ENCODE measurements around the gene HNRNPL.
A peak's percentile ranks its signal among the peaks of the same experiment; 100 is the strongest.
"Not testable (repeated sequence)": the region's sequence is repeated elsewhere in the genome, so short reads cannot be mapped to it uniquely, and the experiment has no call there.

Gene HNRNPL

DNA sequence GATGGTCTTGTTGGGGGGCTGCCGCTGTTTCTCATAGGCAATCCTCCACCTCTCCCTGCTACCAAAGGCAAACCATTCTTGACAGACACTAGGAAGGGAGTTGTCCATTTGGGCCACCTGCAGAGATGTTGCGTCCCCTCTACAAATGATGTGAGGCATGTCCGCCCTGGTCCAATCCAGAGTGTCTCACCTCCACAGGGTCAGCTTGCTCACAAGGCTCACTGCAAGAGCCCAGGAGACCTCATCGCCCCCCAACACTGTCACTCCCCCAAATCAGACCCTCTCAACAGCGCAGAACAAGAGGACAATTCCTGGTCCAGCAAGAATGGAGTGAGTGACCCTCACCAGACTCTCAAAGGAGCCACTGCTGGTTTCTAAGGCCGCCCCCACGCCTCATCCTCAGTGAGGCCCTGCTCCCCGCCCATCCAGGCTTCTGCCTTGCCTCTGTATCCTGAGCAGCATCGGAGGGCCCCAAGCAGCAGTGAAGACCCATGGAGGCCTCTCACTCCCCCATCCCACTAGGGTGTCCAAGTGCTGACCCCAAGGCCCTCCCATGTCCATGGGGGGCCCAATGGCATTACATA is 6.5 kb downstream of the HNRNPL start:
- no peak for DNase-seq

DNA sequence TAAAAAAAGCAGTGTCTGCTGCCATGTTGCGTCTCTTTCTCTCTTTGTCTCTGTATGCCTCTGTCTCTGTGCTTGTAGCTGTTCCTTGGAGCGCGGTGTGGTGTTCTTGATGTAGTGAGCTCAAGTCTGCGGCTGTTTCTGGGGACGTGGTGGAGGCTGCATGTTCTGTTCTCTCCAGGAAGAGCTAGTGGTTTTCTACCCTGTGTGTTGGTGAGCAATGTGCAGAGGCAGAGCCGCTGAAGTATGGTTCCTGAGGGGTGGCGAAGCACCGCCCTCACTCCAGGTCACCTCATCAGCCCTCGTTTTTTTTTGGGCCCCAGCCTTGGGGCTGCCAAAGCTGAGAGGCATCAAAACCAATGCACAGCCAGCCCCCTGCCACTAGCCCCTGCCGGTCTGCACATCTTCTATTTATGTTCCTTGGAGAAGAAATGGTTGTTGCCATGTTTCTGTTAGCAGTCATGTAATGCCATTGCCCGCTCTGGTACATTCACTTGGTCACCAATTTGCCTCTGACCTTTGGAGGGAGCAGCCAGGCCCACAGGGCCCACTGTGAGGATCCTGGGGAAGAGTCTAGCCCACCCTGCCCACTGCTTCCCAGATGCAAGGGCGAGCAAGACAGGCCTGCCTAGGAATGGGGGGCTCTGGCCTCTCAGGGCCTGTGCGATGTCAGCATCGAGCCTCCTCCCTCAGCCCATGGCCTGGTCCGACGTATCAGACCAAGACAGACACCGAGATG is 7.2 kb downstream of the HNRNPL start:
- no peak for DNase-seq

DNA sequence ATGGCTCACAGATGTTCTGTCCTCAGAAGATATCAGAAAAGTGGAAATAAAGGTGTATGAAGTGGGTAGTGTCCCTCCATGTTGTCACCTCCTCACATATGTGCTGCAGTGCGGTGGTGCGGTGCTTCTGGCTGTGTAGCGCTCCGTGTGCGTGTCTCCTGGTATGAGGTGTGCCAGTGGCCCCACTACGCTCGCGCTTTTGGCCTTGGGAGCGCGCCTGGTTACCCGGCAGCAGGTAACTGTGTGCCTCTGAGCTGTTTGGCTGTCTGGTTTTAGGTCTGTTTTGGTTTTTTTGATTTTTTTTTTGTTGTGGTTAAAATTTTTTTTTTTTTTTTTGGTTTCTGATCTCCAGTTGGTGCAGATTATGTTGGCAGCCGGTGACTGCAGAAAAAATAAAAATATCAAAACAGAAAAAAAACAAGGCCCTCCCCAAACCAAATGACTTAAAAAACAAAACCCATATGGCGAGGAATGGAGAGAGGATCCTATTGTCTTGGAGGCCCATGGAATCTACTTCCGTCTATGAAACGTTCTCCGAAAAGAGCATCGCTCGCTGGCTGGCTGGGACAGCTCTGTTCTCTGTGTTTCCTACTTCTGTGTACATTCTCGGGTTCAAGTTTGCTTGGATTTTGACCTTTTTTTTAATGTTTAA is 7.9 kb downstream of the HNRNPL start:
- DNase-seq, result no peak

DNA sequence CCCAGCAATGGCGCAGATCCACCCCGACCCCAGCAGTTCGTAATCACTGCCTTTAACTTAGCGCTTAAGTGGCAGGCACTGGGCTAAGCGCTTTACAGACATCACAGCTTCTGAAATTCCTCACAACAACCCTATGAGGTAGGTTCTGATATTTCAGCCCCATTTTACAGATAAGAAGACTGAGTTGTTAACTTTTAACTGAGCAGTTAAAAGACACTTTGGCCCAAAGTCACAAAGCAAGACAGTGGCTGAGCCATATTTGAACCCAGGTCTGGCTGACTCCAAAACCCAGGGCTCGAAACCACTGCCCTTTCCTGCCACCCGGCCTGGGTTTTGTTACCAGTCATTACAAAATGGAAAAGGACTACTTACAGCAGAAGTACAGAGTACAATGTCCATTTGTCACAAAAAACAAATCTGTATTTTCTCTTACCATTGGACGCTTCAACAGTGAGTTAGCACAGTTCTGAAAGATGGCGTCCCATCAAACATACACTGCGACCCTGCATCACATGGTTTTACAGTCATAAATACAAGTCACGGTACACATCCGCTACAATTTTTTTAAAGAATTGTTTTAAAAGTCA is 8.5 kb downstream of the HNRNPL start:
- DNase-seq, result no peak

DNA sequence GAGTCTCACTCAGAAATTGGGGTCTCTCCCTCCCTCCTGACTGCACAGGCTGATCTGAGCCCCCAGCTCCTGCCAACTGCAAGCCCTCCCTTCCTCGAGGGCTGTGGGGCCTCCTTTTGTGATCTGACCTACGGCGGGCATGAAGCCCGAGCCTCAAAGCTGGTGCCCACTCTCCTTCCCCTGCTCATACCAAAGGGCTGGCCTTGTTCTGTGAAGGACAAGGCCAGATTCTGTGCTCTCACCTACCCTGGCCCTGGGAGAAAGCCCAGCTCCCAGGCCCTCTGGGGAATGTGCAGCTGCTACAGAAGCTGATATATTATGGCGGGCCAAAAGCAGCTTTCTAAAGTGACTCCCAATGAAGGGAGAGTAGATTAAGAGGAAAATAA is 9.2 kb downstream of the HNRNPL start:
- no peak for DNase-seq

DNA sequence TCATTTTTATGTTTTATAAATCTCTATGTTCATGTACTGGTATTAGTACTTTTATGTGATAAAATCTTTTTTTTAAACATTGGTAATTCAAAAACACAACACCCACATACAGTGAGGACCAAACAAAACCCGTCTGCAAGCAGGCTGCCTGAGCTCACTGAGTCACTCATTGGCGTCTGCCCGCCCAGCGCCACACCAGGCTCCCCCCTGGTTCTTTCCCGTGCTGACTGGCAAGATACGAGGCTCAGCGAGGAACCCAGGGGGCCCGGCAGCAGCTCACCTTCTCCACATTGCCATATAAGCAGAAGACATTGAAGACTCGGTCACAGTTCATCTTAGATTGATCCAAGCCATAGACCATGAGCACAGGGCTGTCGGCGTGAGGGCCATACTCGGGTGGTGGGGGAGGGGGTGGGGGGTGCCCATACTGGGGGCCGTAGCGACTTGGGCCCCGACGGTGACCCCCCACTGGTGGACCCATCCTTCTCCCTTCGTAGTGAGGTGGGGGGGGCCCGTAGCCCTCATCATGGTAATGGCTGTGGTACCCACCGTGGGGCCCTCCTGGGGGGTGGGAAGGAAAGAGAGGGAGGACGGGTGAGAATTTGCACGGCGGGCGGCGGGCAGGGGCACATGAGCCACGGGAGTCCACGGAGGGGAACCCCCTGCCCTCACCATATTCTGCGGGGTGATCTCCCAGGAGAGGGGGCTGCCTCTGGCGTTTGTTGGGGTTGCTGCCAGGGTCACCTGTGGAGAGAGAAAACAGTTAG is 9.8 kb downstream of the HNRNPL start:
- DNase-seq, result no peak

DNA sequence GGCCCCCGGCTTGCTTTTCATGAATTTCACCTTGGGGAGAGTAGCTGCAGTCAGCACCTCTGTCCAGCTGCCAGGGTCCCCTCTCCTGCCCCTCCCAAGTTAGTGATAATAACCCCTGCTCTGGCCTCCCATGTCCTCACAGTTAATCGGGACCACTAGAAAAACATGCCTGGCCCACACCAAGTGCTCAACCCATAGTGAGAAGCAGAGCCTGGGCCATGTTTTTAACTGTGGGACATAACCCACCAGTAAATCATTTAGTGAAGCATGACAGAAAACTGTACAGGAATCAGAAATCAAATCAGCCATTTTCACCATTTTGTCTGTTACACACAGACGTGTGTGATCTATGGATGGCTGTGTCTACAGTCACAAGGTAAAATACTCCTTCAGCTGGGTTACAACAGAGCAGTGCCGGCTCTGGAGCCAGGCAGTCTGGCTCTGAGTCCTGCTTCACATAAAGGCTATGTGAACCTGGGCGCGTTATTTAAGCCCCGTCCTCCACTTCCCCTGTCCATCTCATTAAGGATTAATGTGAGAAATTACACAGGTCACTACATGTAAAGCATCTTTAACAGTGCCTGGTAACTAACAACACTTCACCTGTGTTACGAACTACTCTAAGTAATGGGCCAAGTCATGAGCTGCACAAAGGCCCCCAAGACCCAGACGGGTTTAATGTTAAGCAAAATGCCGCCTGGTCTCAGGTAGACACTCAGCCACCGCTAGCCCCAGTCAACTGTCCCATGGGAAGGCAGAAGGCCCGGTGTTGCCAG is 10.6 kb downstream of the HNRNPL start:
- no peak for DNase-seq

DNA sequence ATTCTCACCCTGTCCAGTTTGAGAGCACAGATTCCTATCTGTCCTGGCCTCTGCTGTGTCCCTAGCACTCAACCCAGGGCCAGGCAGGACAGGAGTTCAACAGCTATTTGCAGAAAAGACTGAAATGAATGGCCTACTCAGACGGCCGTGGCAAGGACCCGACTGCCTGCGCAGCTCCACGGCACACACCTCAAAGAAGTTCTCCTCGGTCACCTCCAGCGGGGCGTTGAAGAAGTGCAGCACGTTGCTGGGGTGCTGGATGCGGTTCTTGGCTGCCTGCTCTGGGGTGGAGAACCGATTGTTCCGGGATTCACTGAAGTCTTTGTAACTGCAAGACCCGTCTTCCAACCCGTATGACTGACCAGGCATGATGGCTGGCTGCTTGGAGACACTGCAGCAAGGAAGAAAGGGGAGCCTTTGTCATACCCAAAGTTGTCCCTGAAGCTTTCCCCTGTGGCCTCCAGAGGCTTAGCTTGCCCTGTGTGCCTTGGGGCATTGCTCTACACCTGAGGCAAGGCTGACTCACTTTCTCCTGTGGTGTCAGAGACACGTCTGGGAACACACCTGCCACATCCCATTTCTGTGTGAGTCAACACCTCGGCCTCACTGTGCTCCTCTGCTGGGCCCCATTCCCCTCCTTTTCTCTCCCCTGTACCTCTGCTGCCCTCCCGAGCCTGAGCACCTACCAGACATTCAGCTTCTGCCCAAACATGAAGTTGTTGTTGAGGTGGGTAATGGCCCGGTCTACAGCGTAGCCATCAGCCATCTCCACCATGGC is 11.4 kb downstream of the HNRNPL start:
- DNase-seq, result no peak

DNA sequence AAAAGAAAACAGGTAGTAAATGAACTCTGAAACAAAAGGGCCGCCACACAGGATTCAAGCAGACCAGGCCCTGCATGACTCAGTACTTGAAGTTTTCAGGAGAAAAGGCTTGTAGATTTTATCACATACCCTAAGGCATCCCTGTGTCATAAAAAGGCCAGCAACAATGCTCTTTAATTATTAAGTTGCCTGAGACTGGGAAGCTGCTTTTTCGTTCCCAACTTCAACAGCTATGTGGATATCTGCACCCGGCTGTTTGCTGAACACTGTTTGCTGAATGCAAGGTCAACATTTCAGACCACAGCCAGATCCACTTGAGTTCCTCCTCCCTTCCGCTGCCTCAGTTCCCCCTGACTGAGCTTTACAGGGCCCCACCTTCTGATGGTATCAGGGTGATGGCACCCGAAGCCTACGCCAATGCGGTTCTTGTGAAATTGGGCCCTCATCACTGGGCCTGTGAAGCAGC is 12.1 kb downstream of the HNRNPL start:
- DNase-seq, result no peak

DNA sequence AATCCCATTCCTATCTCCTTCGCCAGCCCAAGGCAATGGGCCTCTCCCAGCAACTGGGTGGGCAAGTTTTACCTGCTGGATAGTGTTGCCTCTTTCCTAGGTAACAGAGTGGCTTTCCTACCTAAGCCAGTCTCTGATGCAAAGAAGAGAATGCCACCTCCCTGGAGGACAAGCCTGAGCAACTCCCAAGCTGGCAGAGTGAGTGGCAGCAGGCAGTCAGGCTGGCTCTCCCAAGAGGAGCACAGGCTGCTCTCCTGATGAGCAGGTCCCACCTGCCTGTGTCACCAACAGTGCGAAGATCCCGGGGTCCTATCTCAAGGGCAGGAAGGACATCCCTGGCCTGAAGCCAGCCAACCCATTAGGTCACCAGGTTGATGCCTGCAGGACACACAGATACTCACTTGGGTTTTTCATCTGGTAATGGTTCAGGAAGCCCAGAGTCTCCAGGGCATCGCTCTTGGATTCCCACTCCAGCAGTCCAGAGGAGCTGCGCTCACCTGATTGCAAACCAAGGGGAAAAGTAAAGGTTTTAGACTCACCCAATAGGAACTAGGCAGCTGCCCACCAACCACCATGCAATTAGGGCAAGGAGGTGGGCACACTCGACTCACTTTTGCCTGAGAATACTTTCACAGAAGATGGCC is 12.7 kb downstream of the HNRNPL start:
- no peak for DNase-seq

DNA sequence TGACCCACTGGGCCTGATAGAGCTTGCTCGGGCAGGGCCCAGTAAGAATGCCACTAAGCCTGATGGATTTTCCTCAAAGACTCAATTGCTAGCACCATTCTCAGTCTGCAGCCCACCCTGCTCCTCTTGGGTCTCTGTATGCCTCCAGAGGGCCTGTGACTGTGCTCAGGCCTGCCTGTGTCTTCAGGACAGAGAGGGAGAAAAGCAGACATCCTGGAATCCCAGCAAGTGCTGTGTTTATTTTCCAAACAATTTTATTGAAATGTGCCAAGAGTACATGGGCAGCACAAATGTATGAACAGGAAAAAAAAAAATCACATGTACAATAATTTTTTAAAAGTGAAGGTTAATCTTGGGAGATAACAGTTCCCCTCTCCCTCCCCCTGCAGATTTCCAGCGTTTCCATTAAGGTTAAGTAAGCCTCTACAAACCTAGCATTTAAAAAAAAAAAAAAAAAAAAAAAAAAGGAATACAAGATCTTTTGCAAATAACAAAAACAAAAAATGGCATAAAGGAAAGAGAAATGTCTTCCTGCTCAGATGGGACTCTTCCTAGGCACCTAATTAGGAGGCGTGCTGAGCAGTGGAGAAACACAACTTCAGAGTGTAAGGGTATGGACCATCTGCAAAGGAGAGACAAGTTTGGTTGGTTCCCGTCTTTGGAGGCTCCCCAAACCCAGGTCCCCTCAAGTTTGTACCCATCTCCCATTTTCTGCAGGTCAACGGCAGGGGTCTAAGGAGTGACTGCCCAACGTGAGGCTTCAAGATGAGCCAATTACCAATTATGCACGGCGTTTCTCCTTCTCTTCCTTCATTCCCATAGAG is 13.4 kb downstream of the HNRNPL start:
- no peak for DNase-seq

DNA sequence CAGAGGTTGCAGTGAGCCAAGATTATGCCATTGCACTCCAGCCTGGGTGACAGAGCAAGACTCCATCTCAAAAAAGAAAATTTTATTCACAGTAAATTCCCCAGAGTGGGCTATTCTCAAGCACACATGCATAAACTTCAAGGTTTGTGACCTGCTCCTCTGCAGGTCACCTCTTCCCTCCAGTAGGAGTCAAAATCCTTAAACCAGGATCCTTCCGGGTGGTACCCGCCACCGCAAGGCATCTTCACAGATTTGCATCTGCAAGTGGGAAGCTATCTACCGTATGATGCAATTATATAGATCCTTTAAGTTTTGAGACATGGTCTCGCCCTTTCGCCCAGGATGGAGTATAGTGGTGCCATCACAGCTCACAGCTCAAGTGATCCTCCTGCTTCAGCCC is 15.2 kb downstream of the HNRNPL start:
- no peak for DNase-seq

DNA sequence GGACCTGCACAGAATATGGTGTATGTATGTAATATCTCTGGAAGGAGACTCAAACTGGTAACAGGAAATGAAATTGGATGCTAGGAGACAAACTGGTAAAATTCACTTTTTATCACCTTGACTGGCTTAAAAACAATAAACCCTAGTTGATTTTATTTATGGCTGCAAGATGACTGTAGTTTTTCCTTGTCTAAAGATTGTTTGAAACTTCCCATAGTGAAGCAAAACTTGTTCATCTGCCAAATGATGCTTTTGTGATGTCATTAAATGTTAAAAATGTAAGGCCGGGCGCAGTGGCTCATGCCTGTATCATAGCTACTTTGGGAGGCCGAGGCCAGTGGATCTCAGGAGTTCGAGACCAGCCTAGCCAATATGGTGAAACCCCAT is 15.7 kb downstream of the HNRNPL start:
- DNase-seq, result no peak

DNA sequence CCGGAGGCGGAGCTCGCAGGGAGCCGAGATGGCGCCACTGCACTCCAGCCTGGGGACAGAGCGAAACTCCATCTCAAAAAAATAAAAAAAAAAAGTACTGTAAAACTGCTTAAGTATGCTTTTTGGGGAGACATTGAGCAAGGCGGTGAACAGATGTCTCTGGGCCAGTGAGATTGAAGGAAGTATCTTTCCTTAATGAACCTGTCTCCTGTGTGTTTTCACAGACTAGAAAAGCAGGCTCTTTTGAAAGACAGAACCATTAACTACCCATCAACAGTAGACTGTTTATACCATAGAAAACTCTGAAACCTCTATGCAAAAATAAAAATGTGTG is 16.7 kb downstream of the HNRNPL start:
- DNase-seq, result no peak

DNA sequence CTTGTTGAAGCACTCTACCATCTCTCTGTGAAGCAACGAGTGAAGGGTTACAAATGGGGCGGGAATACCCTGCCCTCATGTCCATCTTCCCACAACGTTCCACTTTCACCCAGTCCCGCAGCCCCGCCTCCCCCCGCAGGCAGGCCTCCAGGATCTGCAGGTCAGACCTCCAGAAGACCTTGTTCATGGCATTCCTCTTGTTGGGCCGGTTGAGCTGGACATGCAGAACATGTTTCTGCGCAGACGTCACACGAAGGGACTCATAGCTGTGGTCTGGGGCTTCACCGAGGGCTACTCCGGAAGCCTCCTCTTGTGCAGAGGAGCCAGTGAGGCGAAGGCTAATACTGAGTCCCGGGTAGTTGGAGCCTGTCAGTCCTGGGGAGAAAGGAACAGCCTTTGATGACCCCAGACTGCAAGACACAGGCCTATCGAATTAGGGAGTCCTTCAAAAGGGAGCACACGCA is 18.6 kb downstream of the HNRNPL start:
- peak; percentile 22 to 76 (median 61) for DNase-seq

DNA sequence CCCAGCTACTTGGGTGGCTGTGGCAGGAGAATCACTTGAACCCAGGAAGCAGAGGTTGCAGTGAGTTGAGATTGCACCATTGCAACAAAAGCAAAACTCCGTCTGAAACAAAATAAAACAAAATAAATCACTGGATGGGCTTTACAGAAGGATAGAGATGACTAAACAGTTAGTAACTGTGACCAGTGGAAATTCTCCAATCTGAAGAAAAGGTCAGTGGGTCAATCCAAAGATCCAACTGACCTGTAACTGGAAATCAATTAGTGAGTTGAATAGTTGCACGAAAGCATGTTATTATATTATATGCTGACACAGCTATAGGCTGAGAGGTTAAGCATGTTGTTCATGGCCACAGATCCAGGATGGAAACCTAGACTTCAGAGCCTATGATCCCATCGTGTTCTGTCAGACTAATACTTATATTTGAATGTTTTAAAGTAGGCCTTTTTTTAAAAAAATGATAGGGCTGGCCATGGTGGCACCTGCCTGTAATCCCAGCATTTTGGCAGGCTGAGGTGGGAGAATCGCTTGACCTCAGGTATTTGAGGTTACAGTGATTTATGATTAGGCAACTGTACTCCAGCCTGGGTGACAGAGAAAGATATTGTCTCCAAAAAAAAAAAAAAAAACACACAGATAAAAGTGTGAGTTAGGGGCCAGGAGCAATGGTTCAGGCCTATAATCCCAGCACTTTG is 19.6 kb downstream of the HNRNPL start:
- no peak for DNase-seq

DNA sequence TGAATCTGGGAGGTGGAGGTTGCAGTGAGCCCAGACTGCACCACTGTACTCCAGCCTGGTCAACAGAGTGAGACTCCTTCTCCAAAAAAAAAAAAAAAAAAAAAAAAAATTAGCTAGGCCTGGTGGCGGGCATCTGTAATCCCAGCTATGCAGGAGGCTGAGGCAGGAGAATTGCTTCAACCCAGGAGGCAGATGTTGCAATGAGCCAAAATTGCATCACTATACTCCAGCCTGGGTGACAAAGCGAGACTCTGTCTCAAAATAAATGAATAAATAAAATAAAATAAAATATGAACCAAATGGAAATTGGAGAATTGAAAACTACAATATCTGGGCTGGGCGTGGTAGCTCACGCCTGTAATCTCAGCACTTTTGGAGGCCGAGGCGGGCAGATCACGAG is 20.6 kb downstream of the HNRNPL start:
- not testable (repeated sequence) for DNase-seq

DNA sequence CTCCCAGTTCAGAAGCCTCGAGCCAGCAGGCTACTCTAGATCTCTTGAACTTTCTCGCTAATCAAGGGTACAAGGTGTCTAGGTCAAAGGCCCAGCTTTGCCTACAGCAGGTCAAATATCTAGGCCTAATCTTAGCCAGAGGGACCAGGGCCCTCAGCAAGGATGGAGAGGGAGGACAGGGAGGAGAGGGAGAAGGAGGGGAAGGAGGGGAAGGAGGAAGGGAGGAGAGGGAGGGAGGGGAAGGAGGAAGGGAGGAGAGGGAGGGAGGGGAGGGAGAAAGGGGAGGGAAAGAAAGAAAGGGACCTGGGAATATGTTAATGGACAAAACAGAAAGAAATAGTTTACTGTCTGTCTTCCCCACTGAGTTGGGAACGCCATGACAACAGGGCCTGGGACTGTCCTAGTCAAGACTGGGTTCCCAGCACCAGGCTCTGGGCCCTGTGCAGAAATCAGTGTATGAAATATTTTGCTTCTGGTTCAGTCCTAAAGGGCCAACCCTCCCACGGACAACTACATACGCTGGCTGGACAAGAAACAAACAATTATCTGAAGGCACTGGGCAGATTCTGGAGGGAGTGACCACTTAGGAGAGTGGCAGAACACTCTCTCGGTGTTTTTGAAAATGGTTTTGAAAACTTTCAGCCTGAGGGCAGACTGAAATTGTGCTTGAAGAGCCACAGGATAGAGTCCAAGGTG is 22.8 kb downstream of the HNRNPL start:
- DNase-seq, result no peak

DNA sequence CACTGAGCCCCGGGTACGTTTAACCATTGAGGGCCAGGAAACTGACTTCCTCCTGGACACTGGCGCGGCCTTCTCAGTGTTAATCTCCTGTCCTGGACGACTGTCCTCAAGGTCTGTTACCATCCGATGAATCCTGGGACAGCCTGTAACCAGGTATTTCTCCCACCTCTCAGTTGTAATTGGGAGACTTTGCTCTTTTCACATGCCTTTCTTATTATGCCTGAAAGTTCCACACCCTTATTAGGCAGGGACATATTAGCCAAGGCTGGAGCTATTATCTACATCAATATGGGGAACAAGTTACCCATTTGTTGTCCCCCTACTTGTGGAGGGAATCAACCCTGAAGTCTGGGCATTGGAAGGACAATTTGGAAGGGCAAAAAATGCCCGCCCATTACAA is 23.9 kb downstream of the HNRNPL start:
- not testable (repeated sequence) for DNase-seq
